WTC11 (cell line): ENCODE data around the gene SHISAL1. TPM values are rescaled to one million over a fixed set of nuclear protein-coding genes. Genes with fewer than 3 reads are reported as not detected.

Experiments used
- ATAC-seq: fragments of 200-7000 bp; cut with Tn5 transposase; 2 replicates; pipeline ENCODE4 v1.10.0; 2021; ENCODE audit warnings: mild to moderate bottlenecking, moderate library complexity
- CTCF ChIA-PET: fragments of 300-600 bp; sonication (Branson Sonifier 250); formaldehyde crosslinking; loops from one replicate; lab custom pipeline; 2021; ENCODE audit warnings: antibody characterized with exemption; lab: Charles Lee
- POLR2A ChIA-PET: fragments of 350-600 bp; sonication (Branson Sonifier 250); formaldehyde crosslinking; loops from one replicate; lab custom pipeline; 2021; ENCODE audit warnings: antibody characterized with exemption; lab: Charles Lee
- DNase-seq: peaks from one replicate; pipeline ENCODE4 v3.0.0; 2021; ENCODE audit warnings: low spot score
- H3K27ac Mint-ChIP-seq: 2 replicates; pipeline ENCODE4 v1.8.0; 2021; ENCODE audit warnings: mixed read lengths
- H3K27me3 Mint-ChIP-seq: 2 replicates; pipeline ENCODE4 v1.8.0; 2021; ENCODE audit warnings: low read depth, mild to moderate bottlenecking, moderate library complexity, mixed read lengths
- H3K36me3 Mint-ChIP-seq: 2 replicates; pipeline ENCODE4 v1.8.0; 2021; ENCODE audit warnings: mixed read lengths
- H3K4me1 Mint-ChIP-seq: 2 replicates; pipeline ENCODE4 v1.8.0; 2022; ENCODE audit warnings: mixed read lengths
- H3K4me3 Mint-ChIP-seq: 2 replicates; pipeline ENCODE4 v1.8.0; 2021; ENCODE audit warnings: mild to moderate bottlenecking, moderate library complexity, mixed read lengths
- H3K9me3 Mint-ChIP-seq: 2 replicates; pipeline ENCODE4 v1.8.0; 2021; ENCODE audit warnings: mixed read lengths
- ATF1 ChIP-seq: sonication (generic); formaldehyde crosslinking; IDR thresholded peaks from 2 replicates; pipeline ENCODE4 v1.8.1; 2023; ENCODE audit warnings: mild to moderate bottlenecking, moderate library complexity, missing genetic modification reagents
- GRHL2 ChIP-seq: fragments of 250-450 bp; sonication (Bioruptor Pico); IDR thresholded peaks from 2 replicates; pipeline ENCODE4 v1.8.0; 2022; ENCODE audit warnings: mild to moderate bottlenecking, moderate library complexity; ENCODE audit not compliant: insufficient replicate concordance, severe bottlenecking
- JUN ChIP-seq: sonication (generic); formaldehyde crosslinking; IDR thresholded peaks from 2 replicates; pipeline ENCODE4 v1.8.0; 2023; ENCODE audit warnings: mild to moderate bottlenecking, missing genetic modification reagents
- TCF7 ChIP-seq: sonication (generic); formaldehyde crosslinking; IDR thresholded peaks from 2 replicates; pipeline ENCODE4 v1.8.0; 2022; ENCODE audit warnings: mild to moderate bottlenecking, low read depth, missing genetic modification reagents, moderate library complexity
- ZBTB21 ChIP-seq: sonication (generic); formaldehyde crosslinking; IDR thresholded peaks from 2 replicates; pipeline ENCODE4 v1.8.1; 2023; ENCODE audit warnings: mild to moderate bottlenecking, missing genetic modification reagents, borderline replicate concordance
- ZNF232 ChIP-seq: sonication (generic); formaldehyde crosslinking; IDR thresholded peaks from 2 replicates; pipeline ENCODE4 v1.8.0; 2022; ENCODE audit warnings: mild to moderate bottlenecking, missing genetic modification reagents
- ZNF671 ChIP-seq: fragments of 250-450 bp; sonication (Bioruptor Pico); IDR thresholded peaks from 2 replicates; pipeline ENCODE4 v1.8.0; 2021; ENCODE audit warnings: mild to moderate bottlenecking
- total RNA-seq: library from RNA; stranded (reverse); gene quantifications from 3 replicates; pipeline ENCODE4 v1.2.3, GENCODE V29; 2021
- TF ChIP-seq, protein P1 (sequence below): sonication (generic); formaldehyde crosslinking; IDR thresholded peaks from 2 replicates; pipeline ENCODE4 v1.8.0; 2023; ENCODE audit warnings: missing genetic modification reagents, mild to moderate bottlenecking, borderline replicate concordance
- TF ChIP-seq, protein P2 (sequence below): sonication (generic); formaldehyde crosslinking; IDR thresholded peaks from 2 replicates; pipeline ENCODE4 v1.8.0; 2023; ENCODE audit warnings: missing genetic modification reagents
- TF ChIP-seq, protein P3 (sequence below): sonication (generic); formaldehyde crosslinking; IDR thresholded peaks from 2 replicates; pipeline ENCODE4 v1.8.1; 2023; ENCODE audit warnings: mild to moderate bottlenecking, missing genetic modification reagents, moderate library complexity
- TF ChIP-seq, protein P4 (sequence below): sonication (generic); formaldehyde crosslinking; IDR thresholded peaks from 2 replicates; pipeline ENCODE4 v1.8.0; 2023; ENCODE audit warnings: mild to moderate bottlenecking, missing genetic modification reagents
- TF ChIP-seq, protein P5 (sequence below): sonication (generic); formaldehyde crosslinking; IDR thresholded peaks from 2 replicates; pipeline ENCODE4 v1.8.0; 2022; ENCODE audit warnings: missing genetic modification reagents
- TF ChIP-seq, protein P6 (sequence below): sonication (generic); formaldehyde crosslinking; IDR thresholded peaks from 2 replicates; pipeline ENCODE4 v1.8.1; 2023; ENCODE audit warnings: mild to moderate bottlenecking, missing genetic modification reagents, borderline replicate concordance
- TF ChIP-seq, protein P7 (sequence below): fragments of 250-450 bp; sonication (Bioruptor Pico); IDR thresholded peaks from 2 replicates; pipeline ENCODE4 v1.9.0; 2021; ENCODE audit warnings: mild to moderate bottlenecking
- TF ChIP-seq, protein P8 (sequence below): sonication (generic); formaldehyde crosslinking; IDR thresholded peaks from 2 replicates; pipeline ENCODE4 v1.8.1; 2023; ENCODE audit warnings: mild to moderate bottlenecking, missing genetic modification reagents, moderate library complexity

SHISAL1 gene
- total RNA-seq, 1 experiment from 2014 or later = 2.7 TPM

DNA sequence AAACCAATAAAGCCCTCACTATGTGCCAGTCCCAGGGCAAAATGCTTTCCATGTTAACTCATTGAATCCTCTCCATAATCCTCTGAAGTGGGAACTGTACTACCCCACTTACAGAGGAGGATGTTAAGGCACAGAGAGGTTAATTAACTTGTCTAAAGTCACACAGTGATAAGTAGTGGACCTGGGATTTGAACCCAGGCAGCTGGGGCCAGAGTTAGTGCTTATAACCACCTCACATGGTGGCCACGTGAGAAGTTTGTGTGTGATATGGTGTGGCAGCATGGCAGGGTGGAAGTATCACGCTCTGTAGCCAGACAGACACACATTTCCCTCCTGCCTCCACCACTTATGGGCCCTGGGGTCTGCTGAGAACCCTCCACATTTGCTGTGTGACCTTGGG lies 115.5 kb downstream of the SHISAL1 start (continued):
- TF ChIP-seq, protein P1, sequence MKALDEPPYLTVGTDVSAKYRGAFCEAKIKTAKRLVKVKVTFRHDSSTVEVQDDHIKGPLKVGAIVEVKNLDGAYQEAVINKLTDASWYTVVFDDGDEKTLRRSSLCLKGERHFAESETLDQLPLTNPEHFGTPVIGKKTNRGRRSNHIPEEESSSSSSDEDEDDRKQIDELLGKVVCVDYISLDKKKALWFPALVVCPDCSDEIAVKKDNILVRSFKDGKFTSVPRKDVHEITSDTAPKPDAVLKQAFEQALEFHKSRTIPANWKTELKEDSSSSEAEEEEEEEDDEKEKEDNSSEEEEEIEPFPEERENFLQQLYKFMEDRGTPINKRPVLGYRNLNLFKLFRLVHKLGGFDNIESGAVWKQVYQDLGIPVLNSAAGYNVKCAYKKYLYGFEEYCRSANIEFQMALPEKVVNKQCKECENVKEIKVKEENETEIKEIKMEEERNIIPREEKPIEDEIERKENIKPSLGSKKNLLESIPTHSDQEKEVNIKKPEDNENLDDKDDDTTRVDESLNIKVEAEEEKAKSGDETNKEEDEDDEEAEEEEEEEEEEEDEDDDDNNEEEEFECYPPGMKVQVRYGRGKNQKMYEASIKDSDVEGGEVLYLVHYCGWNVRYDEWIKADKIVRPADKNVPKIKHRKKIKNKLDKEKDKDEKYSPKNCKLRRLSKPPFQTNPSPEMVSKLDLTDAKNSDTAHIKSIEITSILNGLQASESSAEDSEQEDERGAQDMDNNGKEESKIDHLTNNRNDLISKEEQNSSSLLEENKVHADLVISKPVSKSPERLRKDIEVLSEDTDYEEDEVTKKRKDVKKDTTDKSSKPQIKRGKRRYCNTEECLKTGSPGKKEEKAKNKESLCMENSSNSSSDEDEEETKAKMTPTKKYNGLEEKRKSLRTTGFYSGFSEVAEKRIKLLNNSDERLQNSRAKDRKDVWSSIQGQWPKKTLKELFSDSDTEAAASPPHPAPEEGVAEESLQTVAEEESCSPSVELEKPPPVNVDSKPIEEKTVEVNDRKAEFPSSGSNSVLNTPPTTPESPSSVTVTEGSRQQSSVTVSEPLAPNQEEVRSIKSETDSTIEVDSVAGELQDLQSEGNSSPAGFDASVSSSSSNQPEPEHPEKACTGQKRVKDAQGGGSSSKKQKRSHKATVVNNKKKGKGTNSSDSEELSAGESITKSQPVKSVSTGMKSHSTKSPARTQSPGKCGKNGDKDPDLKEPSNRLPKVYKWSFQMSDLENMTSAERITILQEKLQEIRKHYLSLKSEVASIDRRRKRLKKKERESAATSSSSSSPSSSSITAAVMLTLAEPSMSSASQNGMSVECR (CRISPR knock-in tag) = no peak
- TF ChIP-seq ATF1 = no peak
- TF ChIP-seq, protein P2, sequence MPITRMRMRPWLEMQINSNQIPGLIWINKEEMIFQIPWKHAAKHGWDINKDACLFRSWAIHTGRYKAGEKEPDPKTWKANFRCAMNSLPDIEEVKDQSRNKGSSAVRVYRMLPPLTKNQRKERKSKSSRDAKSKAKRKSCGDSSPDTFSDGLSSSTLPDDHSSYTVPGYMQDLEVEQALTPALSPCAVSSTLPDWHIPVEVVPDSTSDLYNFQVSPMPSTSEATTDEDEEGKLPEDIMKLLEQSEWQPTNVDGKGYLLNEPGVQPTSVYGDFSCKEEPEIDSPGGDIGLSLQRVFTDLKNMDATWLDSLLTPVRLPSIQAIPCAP (CRISPR knock-in tag) = no peak
- no peak for TF ChIP-seq ZNF232 (CRISPR knock-in tag)
- TF ChIP-seq, protein P3, sequence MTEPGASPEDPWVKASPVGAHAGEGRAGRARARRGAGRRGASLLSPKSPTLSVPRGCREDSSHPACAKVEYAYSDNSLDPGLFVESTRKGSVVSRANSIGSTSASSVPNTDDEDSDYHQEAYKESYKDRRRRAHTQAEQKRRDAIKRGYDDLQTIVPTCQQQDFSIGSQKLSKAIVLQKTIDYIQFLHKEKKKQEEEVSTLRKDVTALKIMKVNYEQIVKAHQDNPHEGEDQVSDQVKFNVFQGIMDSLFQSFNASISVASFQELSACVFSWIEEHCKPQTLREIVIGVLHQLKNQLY (CRISPR knock-in tag) = no peak
- TF ChIP-seq, protein P4, sequence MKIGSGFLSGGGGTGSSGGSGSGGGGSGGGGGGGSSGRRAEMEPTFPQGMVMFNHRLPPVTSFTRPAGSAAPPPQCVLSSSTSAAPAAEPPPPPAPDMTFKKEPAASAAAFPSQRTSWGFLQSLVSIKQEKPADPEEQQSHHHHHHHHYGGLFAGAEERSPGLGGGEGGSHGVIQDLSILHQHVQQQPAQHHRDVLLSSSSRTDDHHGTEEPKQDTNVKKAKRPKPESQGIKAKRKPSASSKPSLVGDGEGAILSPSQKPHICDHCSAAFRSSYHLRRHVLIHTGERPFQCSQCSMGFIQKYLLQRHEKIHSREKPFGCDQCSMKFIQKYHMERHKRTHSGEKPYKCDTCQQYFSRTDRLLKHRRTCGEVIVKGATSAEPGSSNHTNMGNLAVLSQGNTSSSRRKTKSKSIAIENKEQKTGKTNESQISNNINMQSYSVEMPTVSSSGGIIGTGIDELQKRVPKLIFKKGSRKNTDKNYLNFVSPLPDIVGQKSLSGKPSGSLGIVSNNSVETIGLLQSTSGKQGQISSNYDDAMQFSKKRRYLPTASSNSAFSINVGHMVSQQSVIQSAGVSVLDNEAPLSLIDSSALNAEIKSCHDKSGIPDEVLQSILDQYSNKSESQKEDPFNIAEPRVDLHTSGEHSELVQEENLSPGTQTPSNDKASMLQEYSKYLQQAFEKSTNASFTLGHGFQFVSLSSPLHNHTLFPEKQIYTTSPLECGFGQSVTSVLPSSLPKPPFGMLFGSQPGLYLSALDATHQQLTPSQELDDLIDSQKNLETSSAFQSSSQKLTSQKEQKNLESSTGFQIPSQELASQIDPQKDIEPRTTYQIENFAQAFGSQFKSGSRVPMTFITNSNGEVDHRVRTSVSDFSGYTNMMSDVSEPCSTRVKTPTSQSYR (CRISPR knock-in tag) = no peak
- TF ChIP-seq, all 79 proteins: peak for 0

DNA sequence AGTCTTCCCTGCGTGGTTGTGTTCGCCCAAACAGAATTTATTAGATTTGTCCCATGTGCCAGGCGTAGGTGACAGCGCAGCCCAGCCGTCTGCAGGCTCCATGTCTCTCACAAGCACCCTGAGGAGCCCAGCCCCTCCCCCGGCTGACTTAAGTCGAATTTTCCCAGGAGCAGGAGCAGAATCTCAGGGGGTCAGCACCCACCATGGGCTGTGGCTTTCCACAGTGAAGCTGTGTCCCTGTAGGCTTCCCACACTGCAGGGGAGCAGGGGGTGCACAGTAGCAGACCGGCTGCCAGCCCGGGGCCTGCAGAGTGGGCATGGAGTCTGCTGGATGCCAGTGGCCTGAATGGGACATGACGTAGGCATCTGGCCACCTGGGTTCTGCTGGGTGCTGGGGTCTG lies 116.0 kb downstream of the SHISAL1 start:
- ATAC-seq (no peak), DNase-seq (no peak)
- Mint-ChIP-seq H3K4me1 (peaks cover 5% of the 10 kb centered on the region; the same call in 1 of the 2 replicates), H3K27me3 (no peaks in the 10 kb centered on the region), H3K27ac (no peak overlapping the region), H3K4me3 (no peak overlapping the region), H3K36me3 (no peaks in the 10 kb centered on the region), H3K9me3 (peaks cover 11% of the 10 kb centered on the region)
- CTCF ChIA-PET = interaction anchor here (0.7 to 1.4 kb wide), 2 partner anchors 111 to 173 kb away, joined by 3 read pairs; no protein-coding TSS in a partner anchor
- POLR2A ChIA-PET = no interaction called here
- TF ChIP-seq, protein P5, sequence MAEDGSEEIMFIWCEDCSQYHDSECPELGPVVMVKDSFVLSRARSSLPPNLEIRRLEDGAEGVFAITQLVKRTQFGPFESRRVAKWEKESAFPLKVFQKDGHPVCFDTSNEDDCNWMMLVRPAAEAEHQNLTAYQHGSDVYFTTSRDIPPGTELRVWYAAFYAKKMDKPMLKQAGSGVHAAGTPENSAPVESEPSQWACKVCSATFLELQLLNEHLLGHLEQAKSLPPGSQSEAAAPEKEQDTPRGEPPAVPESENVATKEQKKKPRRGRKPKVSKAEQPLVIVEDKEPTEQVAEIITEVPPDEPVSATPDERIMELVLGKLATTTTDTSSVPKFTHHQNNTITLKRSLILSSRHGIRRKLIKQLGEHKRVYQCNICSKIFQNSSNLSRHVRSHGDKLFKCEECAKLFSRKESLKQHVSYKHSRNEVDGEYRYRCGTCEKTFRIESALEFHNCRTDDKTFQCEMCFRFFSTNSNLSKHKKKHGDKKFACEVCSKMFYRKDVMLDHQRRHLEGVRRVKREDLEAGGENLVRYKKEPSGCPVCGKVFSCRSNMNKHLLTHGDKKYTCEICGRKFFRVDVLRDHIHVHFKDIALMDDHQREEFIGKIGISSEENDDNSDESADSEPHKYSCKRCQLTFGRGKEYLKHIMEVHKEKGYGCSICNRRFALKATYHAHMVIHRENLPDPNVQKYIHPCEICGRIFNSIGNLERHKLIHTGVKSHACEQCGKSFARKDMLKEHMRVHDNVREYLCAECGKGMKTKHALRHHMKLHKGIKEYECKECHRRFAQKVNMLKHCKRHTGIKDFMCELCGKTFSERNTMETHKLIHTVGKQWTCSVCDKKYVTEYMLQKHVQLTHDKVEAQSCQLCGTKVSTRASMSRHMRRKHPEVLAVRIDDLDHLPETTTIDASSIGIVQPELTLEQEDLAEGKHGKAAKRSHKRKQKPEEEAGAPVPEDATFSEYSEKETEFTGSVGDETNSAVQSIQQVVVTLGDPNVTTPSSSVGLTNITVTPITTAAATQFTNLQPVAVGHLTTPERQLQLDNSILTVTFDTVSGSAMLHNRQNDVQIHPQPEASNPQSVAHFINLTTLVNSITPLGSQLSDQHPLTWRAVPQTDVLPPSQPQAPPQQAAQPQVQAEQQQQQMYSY (CRISPR knock-in tag) = no peak
- TF ChIP-seq ZNF671 (CRISPR knock-in tag) = no peak
- TF ChIP-seq JUN (CRISPR knock-in tag) = no peak
- no peak for TF ChIP-seq TCF7
- TF ChIP-seq, protein P6, sequence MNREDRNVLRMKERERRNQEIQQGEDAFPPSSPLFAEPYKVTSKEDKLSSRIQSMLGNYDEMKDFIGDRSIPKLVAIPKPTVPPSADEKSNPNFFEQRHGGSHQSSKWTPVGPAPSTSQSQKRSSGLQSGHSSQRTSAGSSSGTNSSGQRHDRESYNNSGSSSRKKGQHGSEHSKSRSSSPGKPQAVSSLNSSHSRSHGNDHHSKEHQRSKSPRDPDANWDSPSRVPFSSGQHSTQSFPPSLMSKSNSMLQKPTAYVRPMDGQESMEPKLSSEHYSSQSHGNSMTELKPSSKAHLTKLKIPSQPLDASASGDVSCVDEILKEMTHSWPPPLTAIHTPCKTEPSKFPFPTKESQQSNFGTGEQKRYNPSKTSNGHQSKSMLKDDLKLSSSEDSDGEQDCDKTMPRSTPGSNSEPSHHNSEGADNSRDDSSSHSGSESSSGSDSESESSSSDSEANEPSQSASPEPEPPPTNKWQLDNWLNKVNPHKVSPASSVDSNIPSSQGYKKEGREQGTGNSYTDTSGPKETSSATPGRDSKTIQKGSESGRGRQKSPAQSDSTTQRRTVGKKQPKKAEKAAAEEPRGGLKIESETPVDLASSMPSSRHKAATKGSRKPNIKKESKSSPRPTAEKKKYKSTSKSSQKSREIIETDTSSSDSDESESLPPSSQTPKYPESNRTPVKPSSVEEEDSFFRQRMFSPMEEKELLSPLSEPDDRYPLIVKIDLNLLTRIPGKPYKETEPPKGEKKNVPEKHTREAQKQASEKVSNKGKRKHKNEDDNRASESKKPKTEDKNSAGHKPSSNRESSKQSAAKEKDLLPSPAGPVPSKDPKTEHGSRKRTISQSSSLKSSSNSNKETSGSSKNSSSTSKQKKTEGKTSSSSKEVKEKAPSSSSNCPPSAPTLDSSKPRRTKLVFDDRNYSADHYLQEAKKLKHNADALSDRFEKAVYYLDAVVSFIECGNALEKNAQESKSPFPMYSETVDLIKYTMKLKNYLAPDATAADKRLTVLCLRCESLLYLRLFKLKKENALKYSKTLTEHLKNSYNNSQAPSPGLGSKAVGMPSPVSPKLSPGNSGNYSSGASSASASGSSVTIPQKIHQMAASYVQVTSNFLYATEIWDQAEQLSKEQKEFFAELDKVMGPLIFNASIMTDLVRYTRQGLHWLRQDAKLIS (CRISPR knock-in tag) = no peak
- no peak for TF ChIP-seq GRHL2 (CRISPR knock-in tag)
- TF ChIP-seq ATF1 = no peak
- TF ChIP-seq, protein P7, sequence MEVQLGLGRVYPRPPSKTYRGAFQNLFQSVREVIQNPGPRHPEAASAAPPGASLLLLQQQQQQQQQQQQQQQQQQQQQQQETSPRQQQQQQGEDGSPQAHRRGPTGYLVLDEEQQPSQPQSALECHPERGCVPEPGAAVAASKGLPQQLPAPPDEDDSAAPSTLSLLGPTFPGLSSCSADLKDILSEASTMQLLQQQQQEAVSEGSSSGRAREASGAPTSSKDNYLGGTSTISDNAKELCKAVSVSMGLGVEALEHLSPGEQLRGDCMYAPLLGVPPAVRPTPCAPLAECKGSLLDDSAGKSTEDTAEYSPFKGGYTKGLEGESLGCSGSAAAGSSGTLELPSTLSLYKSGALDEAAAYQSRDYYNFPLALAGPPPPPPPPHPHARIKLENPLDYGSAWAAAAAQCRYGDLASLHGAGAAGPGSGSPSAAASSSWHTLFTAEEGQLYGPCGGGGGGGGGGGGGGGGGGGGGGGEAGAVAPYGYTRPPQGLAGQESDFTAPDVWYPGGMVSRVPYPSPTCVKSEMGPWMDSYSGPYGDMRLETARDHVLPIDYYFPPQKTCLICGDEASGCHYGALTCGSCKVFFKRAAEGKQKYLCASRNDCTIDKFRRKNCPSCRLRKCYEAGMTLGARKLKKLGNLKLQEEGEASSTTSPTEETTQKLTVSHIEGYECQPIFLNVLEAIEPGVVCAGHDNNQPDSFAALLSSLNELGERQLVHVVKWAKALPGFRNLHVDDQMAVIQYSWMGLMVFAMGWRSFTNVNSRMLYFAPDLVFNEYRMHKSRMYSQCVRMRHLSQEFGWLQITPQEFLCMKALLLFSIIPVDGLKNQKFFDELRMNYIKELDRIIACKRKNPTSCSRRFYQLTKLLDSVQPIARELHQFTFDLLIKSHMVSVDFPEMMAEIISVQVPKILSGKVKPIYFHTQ (CRISPR knock-in tag) = no peak
- TF ChIP-seq ZBTB21 (CRISPR knock-in tag) = no peak
- TF ChIP-seq, protein P8, sequence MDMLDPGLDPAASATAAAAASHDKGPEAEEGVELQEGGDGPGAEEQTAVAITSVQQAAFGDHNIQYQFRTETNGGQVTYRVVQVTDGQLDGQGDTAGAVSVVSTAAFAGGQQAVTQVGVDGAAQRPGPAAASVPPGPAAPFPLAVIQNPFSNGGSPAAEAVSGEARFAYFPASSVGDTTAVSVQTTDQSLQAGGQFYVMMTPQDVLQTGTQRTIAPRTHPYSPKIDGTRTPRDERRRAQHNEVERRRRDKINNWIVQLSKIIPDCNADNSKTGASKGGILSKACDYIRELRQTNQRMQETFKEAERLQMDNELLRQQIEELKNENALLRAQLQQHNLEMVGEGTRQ = no peak
